ENCODE data around the gene ZDHHC14.

ZDHHC14 gene

GRCh38 chr6:157537556-157537955, 156.6 kb downstream of the ZDHHC14 start:
- Histone ChIP-seq H3K36me3 (peaks cover 0 to 6% (median 0%) of the 10 kb centered on the region in 11 experiments; a peak in 7 of 22 replicates), H3K4me3 (no peak overlapping the region), H3K27me3 (no peaks in the 10 kb centered on the region), H3K9ac (peak overlapping the region in 9 of 11 experiments; percentile 3 to 72 (median 32); a peak in 11 of 22 replicates), H3K27ac (peak overlapping the region; percentile 59 to 95 (median 84); a peak in 21 of 22 replicates), H3K4me1 (peaks cover 88 to 96% (median 95%) of the 10 kb centered on the region in 10 experiments), H3K9me3 (replicated peaks in 1 of 11) (no peaks in the 10 kb centered on the region), H3K4me2 (peak overlapping the region; percentile 63 to 89 (median 80)), H4K20me1 (no peaks in the 10 kb centered on the region)
- no peak for TF ChIP-seq Cebpa-rat (IDR thresholded peaks at IDR 0.05)

DNA sequence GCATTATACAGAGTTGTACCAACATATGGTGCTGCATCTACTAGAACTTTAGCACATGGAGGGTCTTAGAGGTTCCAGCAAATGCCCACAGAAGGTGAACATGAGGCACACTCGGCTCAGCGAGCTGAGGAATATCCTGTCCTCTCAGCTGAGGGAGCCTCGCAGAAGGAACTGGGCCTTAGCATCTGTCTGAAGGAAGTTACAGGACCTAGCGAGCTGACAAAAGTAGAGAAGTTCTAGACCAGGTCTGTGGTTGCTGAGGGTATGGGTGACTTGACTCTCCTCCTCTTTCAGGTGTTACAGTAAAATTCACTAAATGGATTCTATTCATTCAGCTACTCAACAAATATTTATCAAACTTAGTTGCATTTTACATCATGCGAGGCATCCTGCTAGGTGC, 157.2 kb downstream of the ZDHHC14 start:
- peak overlapping the region in 7 of 11 experiments; percentile 3 to 72 (median 32); a peak in 10 of 22 replicates for H3K9ac ChIP-seq
- peak overlapping the region; percentile 63 to 89 (median 80) for H3K4me2 ChIP-seq
- no peaks in the 10 kb centered on the region for H3K27me3 ChIP-seq
- H3K36me3 ChIP-seq = peaks cover 0 to 9% (median 0%) of the 10 kb centered on the region in 11 experiments; a peak in 7 of 22 replicates
- no peaks in the 10 kb centered on the region for H4K20me1 ChIP-seq
- peak overlapping the region; percentile 52 to 95 (median 83); a peak in 21 of 22 replicates for H3K27ac ChIP-seq
- no peaks in the 10 kb centered on the region for H3K9me3 ChIP-seq (replicated peaks in 1 of 11)
- no peak for TF ChIP-seq Cebpa-rat (IDR thresholded peaks at IDR 0.05)
- peaks cover 87 to 96% (median 94%) of the 10 kb centered on the region in 10 experiments for H3K4me1 ChIP-seq
- no peak overlapping the region for H3K4me3 ChIP-seq

DNA sequence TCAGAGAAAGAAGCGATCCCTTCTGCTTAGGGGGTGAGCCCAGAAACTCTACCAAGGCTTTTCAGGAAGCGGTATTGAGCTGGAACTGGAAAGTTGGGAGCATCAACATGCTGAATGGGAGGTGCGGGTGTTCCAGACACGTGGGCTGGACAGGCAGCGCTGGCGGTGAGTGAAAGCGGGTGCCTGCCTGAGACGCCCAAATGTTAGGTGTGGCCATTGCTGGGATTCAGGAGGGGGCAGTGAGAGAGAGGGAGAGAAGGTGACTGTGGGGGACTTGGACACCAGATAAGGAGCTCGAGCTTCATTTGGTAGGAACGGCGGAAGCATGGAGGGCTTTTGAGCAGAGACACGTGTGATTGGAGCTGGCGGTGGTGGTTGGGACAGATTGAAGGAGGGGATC, 157.7 kb downstream of the ZDHHC14 start:
- Histone ChIP-seq H3K4me1 (peaks cover 82 to 93% (median 89%) of the 10 kb centered on the region in 10 experiments), H3K27ac (peak overlapping the region; percentile 52 to 95 (median 83); a peak in 20 of 22 replicates), H3K27me3 (no peaks in the 10 kb centered on the region), H3K4me2 (peak overlapping the region; percentile 63 to 89 (median 80)), H4K20me1 (no peaks in the 10 kb centered on the region), H3K36me3 (peaks cover 0 to 14% (median 5%) of the 10 kb centered on the region in 11 experiments; a peak in 16 of 22 replicates), H3K4me3 (no peak overlapping the region; a peak in 1 of 20 replicates), H3K9me3 (replicated peaks in 1 of 11) (peaks cover 0 to 4% (median 2%) of the 10 kb centered on the region in 11 experiments; a peak in 14 of 22 replicates), H3K9ac (peak overlapping the region in 7 of 11 experiments; percentile 14 to 58 (median 33); a peak in 9 of 22 replicates)
- TF ChIP-seq Cebpa-rat (IDR thresholded peaks at IDR 0.05) = no peak

DNA sequence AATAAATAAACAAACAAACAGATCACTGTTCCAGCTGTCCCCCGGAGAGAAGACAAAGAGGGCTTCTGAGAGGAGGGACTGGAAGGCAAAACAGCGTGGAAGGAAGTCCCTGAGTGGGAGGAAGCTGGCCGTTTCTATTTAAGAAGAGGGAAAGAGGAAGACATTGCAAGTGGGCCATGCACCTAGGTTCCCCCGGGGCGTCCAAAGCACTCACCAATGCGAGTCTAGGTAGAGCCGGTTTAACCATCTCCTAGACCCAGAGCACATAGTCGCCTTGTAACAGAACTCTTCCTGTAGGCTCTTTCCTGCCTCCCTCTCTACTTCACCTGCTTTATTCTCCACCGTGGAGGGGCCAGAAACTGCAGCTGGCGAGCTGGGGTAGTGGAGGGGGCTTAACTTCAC, 158.4 kb downstream of the ZDHHC14 start:
- no peaks in the 10 kb centered on the region for H4K20me1 ChIP-seq
- no peaks in the 10 kb centered on the region for H3K27me3 ChIP-seq
- peak overlapping the region; percentile 63 to 89 (median 80) for H3K4me2 ChIP-seq
- H3K9ac ChIP-seq = peak overlapping the region in 8 of 11 experiments; percentile 13 to 58 (median 33); a peak in 9 of 22 replicates
- peak overlapping the region; percentile 52 to 95 (median 83); a peak in 20 of 22 replicates for H3K27ac ChIP-seq
- peaks cover 75 to 86% (median 83%) of the 10 kb centered on the region in 10 experiments for H3K4me1 ChIP-seq
- peaks cover 0 to 19% (median 12%) of the 10 kb centered on the region in 11 experiments; a peak in 18 of 22 replicates for H3K36me3 ChIP-seq
- H3K9me3 ChIP-seq (replicated peaks in 1 of 11) = peaks cover 6 to 11% (median 9%) of the 10 kb centered on the region in 11 experiments; a peak in 20 of 22 replicates
- peak overlapping the region in 1 of 10 experiments; percentile 28; a peak in 2 of 20 replicates for H3K4me3 ChIP-seq
- no peak for TF ChIP-seq Cebpa-rat (IDR thresholded peaks at IDR 0.05)

GRCh38 chr6:157539900-157540752, 159.1 kb downstream of the ZDHHC14 start:
- peak overlapping the region in 10 of 11 experiments; percentile 59 to 95 (median 84); a peak in 15 of 22 replicates for H3K27ac ChIP-seq
- TF ChIP-seq Cebpa-rat (IDR thresholded peaks at IDR 0.05) = no peak
- peaks cover 68 to 82% (median 76%) of the 10 kb centered on the region in 10 experiments for H3K4me1 ChIP-seq
- H3K4me2 ChIP-seq = peak overlapping the region; percentile 63 to 89 (median 80)
- no peaks in the 10 kb centered on the region for H3K27me3 ChIP-seq
- H3K9me3 ChIP-seq (replicated peaks in 1 of 11) = peaks cover 12 to 18% (median 16%) of the 10 kb centered on the region in 11 experiments; a peak in 20 of 22 replicates
- no peak overlapping the region for H3K4me3 ChIP-seq
- no peaks in the 10 kb centered on the region for H4K20me1 ChIP-seq
- H3K36me3 ChIP-seq = peaks cover 0 to 26% (median 18%) of the 10 kb centered on the region in 11 experiments; a peak in 18 of 22 replicates
- peak overlapping the region in 3 of 11 experiments; percentile 33 to 58 (median 33); a peak in 3 of 22 replicates for H3K9ac ChIP-seq

DNA sequence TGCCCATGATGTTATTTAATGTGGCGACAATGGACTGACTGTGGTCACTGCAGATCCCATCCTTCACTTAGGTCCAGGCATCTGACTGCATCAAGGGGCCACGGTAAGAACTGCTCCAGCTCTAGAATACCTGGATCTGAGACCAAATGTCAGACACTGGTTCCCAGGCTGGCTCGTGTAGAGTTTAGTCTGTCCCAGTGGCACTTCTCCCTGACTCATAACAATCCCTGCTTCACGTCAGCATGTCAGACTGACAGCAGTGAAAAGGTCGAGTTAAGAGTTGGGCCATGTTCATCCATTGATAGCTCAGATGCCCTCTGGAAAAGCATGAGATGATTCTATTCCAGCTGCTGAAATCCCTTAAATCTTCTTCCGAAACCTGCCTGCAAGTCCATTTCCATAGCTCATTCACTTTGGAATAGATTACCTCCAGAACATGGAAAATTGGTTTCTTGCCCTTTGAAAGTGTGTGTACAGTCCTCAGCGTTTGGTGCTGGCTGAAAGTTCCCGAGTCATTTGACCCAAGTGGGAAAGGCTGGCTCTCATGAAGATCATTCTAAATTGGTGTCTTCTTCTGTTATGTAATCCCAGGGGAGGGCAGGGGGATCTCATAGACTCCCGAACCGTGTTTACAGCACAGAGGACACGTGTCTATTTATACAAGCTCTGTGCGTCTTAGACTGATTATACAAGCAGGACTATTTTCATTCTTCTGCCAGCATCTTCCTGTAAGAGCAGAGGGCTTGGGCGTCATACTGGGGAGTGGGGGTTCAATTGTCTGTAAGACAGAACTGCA, 160.8 kb downstream of the ZDHHC14 start:
- Histone ChIP-seq H3K4me2 (peak overlapping the region; percentile 14 to 83 (median 67); a peak in 20 of 22 replicates), H4K20me1 (no peaks in the 10 kb centered on the region), H3K9ac (peak overlapping the region in 5 of 11 experiments; percentile 1 to 41 (median 29); a peak in 6 of 22 replicates), H3K36me3 (peaks cover 0 to 41% (median 22%) of the 10 kb centered on the region in 11 experiments; a peak in 19 of 22 replicates), H3K9me3 (replicated peaks in 1 of 11) (peaks cover 13 to 35% (median 19%) of the 10 kb centered on the region in 11 experiments; a peak in 21 of 22 replicates), H3K4me3 (no peak overlapping the region), H3K4me1 (peaks cover 51 to 74% (median 59%) of the 10 kb centered on the region in 10 experiments), H3K27ac (peak overlapping the region in 8 of 11 experiments; percentile 3 to 44 (median 23); a peak in 13 of 22 replicates), H3K27me3 (no peaks in the 10 kb centered on the region)
- no peak for TF ChIP-seq Cebpa-rat (IDR thresholded peaks at IDR 0.05)

DNA sequence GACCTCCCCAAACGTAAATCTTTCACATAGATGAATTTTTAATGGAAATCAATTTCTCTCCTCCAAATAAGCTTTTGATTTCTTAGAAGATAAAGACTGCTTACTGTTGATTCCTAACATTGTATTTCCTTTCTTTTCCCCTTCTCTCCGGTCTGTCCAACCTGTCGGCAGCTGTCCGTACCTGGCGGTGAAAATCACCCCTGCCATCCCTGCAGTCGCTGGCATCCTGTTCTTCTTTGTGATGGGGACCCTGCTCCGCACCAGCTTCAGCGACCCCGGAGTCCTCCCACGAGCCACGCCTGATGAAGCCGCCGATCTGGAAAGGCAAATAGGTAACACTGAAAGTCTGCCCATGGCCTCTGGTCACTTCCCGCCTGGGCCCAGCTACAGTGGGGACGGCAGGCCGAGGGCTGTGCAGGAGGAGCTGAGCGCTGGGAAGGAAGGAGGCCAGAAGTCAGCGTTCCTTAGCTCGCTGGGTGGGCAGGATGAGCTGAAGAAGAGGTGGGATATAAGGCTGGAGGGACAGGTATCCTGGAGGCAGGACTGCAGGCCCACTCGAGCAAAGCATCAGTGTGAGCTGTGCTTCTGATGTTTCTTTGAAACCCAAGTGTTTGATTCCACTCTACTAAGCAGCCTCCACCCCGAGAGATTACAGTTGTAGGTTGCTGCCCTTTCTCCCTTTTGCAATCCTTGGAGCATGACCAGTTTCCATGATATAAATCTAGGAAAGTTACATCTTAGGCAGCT, 161.6 kb downstream of the ZDHHC14 start:
- H4K20me1 ChIP-seq = no peaks in the 10 kb centered on the region
- peak overlapping the region; percentile 14 to 83 (median 67); a peak in 20 of 22 replicates for H3K4me2 ChIP-seq
- peak overlapping the region in 4 of 11 experiments; percentile 26 to 41 (median 34); a peak in 5 of 22 replicates for H3K9ac ChIP-seq
- peaks cover 13 to 40% (median 24%) of the 10 kb centered on the region in 11 experiments; a peak in 21 of 22 replicates for H3K9me3 ChIP-seq (replicated peaks in 1 of 11)
- TF ChIP-seq Cebpa-rat (IDR thresholded peaks at IDR 0.05) = no peak
- peaks cover 43 to 66% (median 51%) of the 10 kb centered on the region in 10 experiments for H3K4me1 ChIP-seq
- peaks cover 0 to 46% (median 27%) of the 10 kb centered on the region in 11 experiments; a peak in 19 of 22 replicates for H3K36me3 ChIP-seq
- H3K27ac ChIP-seq = peak overlapping the region in 9 of 11 experiments; percentile 4 to 44 (median 29); a peak in 13 of 22 replicates
- no peak overlapping the region for H3K4me3 ChIP-seq
- no peaks in the 10 kb centered on the region for H3K27me3 ChIP-seq

All from BLaER1 treated with 17β-estradiol and CSF1 and Interleukin-3, amounts not matched to agents 10 nM and 100 nM (cell line).